HTERT RPE-1 (cell line): ENCODE measurements around the gene GNA12.
"Not testable (repeated sequence)": the region's sequence is repeated elsewhere in the genome, so short reads cannot be mapped to it uniquely, and the experiment has no call there.

Source experiments
- in situ Hi-C: fragments of 300-500 bp; cut with MboI; formaldehyde crosslinking; loops from 4 replicates; pipeline ENCODE4 v1.14.3; 2020; ENCODE audit warnings: low sequenced_read_pairs

GNA12 gene

DNA sequence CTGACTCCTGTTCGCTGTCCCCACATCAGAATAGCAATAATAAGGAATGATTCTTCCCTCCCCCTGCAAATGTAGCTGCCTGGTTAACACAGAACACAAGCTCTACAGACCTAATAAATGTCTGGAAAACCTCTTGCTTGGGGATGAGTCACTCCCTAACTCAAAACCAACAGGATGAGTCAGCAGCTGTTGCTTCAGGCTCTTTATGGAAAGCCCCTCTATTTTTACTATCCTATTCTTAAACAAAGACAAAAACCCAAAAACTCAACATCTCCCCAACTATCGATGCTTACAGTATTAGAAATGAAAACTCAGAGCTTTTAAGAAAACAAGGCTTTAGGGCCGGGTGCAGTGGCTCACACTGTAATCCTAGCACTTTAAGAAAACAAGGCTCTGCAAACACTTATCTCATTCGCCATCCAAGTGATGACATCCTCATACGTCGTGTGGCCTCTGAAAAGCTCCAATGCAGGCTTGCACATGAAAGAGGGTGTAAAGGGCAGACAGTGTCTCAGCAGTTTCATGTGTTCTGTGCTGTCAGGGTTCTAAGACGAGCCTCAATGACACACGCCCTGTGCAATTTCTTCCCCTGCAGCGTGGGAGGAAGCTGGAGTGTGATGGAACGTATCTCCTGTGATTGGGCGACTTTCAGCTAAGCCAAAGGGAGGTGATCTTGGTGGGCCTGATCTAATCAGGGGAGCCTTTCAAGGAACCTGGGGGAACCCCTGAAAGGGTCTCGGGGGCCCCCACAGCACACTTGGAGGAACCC is 86.0 kb downstream of the GNA12 start:
- in situ Hi-C loops, result no loop called here

DNA sequence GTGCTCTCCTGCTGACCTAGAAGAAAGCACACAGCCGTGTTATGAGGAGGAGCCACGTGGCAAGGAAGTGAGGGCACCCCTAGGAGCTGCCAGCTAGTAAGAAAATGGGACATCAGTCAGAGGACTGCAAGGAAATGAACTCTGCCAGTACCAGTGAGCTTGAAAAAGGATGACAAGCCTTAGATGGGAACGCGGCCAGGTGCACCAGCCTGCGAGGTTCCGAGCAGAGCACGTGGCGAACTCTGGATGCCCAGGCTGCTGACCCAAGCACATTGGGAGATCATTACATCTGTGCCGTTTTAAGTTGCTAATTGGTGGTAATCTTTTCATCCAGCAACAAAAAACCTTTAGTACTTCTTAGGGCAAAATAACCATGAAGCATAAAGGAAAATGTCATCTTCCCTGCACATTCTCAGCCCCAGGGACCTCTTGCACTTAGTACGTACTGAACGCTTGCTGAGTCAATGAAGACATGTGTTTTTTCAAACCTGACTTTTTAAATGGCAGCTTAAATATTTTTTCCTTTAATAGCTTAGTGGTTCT is 86.7 kb downstream of the GNA12 start:
- in situ Hi-C loops, result no loop called here

DNA sequence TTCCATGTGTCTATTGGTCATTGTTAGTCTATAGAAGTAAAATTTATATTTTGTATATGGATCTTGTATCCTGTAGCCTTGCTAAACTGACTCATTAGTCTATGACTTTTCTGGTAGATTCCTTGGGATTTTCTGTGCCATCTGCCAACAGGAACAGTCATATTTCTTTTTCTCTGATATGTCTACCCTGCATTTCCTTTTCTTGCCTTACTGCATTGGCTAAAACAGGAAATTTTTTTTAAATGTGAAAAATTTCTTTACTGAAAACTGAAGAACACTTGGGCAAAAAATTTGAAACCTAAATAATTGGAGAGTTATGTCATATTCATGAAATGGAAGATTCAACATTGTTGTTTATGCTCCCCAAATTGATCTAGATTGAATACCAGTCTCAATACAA is 88.6 kb downstream of the GNA12 start:
- in situ Hi-C loops, result no loop called here

DNA sequence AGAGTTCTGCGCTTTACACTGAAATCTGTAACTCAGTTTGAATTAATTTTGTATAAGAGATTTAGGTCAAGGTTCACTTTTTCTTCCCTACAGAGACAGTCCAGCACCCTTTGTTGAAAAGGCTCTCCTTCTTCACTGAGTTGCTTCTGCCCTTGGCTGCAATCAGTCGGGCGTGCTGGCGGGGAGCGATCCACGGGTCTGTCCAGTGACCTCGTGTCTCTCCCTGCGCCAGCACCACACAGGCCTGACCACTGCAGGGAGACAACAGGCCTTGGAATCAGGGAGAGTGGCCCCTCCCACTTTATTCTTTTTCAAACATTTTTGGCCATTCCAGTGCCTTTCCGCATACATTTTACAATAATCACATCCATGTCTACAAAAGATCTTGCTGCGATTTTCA is 89.2 kb downstream of the GNA12 start:
- in situ Hi-C loops, result no loop called here

DNA sequence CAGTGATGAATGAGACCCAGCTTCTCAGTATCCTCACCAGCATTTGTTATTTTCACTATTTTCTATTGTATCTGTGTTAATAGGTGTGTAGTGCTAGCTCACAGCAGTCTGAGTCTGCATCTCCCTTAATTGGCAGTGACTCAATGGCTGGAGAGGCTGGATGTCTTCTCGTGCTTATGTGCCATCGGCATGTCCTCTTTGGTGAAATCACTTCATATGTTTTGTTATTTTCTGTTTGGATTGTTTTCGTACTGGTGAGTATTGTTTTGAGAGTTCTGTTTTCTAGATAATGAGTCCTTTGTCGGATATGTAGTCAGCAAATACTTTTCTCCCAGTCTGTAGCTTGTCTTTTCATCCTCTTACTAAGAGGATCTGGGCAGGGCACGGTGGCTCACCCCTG is 90.0 kb downstream of the GNA12 start:
- in situ Hi-C loops, result no loop called here

DNA sequence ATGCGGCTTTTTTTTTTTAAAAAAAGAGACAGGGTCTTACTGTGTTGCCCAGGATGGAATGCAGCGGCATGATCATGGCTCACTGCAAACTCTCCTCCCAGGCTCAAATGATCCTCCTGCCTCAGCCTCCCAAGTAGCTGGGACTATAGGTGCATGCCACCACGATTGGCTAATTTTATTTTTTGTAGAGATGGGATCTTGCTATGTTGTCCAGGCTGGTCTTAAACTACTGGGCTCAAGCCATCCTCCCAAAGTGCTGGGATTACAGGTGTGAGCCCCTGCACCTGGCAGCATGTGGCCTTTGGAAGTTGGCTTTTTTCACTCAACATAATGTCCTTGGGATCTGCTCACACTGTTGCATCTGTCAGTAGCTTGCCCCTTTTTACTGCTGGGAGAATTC is 91.0 kb downstream of the GNA12 start:
- in situ Hi-C loops, result no loop called here

DNA sequence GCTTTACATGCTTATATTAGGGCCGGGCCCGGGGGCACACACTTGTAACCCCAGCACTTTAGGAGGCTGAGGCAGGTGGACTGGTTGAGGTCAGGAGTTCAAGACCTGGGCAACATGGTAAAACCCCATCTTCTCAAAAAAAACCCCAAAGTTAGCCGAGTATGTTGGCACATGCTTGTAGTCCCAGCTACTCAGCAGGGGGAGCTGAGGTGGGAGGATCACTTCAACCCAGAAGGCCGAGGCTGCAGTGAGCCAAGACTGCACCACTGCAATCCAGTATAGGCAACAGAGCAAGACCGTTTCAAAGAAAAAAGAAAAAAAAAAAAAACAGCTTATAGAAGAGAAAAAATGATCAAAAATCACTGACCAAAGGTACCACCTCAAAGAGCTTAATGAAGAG is 93.0 kb downstream of the GNA12 start:
- in situ Hi-C loops, result no loop called here

DNA sequence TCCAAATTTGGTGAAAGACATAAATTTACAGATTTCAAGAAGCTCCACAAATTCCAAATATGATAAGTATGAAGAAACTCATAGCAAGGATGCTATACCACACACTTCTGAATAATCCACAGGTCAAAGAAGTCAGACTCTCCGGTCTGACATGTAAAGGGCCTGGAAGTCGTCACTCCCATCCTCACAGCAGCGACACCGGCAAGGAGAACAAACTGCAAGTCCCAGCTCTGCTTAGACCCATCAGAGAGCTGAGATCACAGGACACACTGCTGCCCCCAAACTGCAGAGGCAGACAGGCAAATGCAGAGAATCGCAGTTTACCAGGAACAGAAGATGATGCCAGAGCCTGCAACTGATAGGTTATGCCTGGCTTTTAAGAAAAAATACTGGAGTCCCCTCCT is 94.1 kb downstream of the GNA12 start:
- in situ Hi-C loops, result no loop called here

DNA sequence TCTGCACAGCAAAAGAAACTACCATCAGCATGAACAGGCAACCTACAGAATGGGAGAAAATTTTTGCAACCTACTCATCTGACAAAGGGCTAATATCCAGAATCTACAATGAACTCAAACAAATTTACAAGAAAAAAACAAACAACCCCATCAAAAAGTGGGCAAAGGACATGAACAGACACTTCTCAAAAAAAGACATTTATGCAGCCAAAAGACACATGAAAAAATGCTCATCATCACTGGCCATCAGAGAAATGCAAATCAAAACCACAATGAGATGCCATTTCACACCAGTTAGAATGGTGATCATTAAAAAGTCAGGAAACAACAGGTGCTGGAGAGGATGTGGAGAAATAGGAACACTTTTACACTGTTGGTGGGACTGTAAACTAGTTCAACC is 95.4 kb downstream of the GNA12 start:
- in situ Hi-C loops, result not testable (repeated sequence)

DNA sequence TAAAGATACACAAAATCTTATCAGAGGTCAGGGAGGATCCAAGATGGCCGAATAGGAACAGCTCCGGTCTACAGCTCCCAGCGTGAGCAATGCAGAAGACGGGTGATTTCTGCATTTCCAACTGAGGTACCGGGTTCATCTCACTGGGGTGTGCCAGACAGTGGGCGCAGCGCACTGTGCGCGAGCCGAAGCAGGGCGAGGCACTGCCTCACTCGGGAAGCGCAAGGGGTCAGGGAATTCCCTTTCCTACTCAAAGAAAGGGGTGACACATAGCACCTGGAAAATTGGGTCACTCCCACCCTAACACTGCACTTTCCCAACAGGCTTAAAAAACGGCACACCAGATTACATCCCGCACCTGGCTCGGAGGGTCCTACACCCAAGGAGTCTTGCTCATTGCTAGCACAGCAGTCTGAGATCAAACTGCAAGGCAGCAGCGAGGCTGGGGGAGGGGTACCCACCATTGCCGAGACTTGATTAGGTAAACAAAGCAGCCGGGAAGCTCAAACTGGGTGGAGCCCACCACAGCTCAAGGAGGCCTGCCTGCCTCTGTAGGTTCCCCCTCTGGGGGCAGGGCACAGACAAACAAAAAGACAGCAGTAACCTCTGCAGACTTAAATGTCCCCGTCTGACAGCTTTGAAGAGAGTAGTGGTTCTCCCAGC is 100.5 kb downstream of the GNA12 start:
- in situ Hi-C loops, result not testable (repeated sequence)

DNA sequence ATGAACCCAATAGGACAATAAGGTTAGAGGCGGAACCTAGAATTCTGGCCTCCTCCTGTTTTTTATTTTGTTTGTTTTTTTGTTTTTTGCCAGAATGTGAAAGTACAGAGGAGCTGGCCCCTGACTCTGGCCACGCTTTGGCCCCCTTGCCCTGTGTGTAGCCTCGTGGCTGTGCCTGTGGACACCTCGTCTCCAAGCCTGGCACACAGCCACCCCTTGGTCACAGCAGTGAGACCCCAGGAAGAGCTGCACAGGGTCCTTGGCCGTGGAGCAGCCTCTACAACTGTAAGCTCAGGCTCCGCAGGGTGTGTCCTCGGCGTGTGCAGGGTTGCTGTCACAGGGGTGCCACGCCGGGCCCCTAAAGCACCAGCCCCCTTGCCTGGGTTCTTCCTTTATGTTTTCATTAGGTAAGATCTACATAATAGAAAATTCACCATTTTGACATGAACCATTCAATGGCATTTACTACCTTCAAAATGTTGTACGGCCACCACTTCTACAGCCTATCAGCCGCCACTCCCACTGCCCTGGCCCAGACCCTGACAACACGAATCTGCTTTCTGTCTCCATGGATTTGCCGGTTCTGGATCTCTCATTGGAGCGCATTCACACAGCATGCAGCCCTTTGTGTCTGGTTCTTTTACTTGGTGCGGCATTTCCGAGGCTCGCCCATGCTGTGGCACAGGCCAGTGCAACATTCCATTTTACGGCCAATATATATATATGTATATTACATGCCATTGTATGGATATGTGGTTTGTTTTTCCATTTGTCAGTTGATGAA is 105.2 kb downstream of the GNA12 start:
- in situ Hi-C loops, result no loop called here

DNA sequence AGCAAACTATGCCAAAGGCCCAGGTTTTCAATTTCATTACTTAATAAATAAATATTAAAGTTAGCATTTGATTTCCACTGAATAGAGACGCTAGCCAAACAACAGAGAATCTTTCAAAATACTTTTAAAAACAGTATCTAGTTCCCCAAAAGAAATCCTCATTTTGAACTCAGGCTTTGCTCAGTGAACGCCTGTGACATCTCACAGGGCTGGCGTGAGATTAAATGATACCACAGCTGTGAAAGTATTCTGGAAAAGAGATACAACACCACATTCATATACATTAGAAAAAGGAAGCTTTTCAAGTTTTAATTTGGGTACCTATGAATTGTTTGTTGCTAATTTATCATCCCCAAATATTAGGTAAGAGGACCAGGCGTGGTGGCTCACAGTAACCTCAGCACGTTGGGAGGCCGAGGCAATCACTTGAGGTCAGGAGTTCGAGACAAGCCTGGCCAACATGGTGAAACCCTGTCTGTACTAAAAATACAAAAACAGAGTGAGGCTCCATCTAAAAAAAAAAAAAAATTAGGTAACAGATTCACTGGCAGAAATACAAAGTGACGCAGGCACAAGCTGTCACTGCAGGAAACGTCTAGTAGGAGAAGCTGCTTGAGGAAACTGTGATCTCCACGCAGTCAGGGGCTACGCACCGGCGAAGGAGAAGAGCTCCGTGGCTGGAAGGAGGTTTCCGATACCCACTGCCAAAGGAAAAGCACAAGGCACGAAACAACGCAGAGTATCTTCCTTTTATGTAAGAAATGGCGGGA is 106.2 kb downstream of the GNA12 start:
- in situ Hi-C loops, result no loop called here

DNA sequence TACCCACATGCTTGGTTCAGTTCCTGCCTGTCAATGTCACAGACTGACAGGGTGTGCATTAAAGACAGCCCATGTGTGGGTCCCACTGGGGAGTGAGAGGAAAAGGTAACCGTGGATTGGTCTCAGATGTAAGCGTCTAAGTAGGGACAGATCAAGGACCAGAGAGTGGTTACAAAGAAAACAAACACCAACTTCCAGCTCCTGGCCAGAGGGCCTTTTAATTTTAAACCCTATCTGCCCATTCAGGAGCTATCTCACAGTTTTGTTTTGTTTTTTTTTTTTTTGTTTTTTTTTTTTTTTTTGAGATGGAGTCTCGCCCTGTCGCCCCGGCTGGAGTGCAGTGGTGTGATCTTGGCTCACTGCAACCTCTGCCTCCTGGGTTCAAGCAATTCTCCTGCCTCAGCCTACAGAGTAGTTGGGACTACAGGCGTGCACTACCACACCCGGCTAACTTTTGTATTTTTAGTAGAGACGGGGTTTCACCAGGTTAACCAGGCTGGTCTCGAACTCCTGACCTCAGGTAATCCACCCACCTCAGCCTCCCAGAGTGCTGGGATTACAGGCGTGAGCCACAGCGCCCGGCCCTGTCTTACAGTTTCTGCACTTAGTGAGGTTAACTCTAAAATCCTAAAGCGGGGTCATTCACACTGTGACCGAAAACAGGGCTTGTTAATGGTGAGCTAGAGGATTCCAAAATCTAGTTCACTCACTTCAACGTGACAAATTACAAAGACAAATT is 106.9 kb downstream of the GNA12 start:
- in situ Hi-C loops, result not testable (repeated sequence)

DNA sequence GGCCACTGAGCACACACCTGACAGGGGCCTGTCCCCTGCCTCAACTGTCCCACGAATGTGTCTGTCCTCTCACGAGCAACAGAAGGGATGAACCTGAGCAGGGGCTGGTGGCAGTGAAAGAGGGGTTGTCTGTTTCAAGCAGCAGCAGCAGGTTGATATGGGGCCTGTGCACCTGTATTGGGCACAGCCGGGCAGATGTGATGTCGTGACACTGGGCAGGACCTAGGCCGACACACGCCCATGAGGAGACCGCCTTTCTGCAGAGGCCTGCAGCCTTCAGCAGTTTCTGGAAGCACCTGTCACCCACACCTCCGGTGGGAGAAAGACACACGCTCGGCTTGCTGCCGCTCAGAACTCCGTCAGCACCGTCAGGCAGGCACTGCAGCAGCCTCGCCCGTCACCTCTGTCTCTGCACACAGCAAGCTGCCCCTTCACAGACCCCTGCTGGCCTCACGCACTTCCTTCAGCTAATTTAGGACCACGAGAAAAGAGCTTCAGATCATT is 107.6 kb downstream of the GNA12 start:
- in situ Hi-C loops, result no loop called here

DNA sequence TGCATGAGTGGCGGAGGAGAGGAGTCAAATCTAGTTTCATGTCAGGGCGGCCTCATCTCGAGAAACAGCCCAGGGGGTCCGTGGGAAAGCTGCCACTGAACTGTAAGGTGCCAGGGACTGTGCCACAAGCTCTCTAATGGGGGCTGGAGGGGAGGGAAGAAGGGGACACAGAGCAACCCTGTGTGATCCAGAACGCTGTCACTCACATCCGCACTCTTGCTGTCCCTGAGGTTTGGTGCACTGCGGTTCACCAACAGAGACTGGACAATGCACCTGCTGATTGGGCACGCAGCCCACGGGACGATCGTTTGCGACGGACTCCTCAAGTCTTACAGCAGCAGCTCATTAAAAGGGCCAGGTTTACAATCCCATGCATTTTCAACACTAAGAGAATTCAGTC is 108.4 kb downstream of the GNA12 start:
- in situ Hi-C loops, result no loop called here

DNA sequence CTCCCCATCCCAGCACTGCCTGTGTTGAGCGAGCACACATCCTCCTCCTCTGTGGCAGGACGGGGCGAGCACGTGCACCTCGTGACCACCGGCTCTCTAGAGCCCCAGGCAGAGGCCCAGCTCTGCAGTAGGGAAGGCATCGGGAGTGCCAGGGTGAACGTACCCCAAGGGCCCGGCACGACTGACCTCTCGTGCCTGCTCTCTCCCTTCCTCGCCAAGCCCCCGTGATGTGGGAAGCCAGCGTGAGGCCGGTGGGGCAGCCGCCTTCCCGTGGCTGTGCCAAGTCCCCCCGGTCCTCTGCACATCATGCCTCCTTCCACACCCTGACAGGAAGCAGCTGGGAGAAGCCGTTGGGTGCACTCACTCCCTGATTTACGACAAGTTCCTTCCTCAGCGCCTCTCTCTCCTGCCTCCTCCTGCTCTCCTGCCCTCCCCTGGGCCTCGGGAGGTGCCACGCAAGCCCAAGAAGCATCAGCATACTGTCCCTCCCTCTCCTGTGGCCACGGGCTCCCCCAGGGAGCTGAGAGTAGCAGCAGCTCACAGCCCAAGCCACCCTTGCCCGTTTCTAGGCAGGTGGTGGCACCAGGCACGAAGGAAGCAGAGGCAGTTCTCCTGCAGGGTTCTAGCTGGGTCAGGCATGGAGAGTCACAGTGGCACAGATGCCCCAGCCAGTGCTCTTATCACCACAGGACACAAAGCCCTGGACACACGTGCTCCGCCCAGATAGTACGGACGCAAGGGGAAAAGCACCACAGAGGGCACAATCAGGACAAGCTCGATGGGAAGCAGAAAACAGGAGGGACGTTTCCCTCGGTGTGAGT is 109.1 kb downstream of the GNA12 start:
- in situ Hi-C loops, result no loop called here

DNA sequence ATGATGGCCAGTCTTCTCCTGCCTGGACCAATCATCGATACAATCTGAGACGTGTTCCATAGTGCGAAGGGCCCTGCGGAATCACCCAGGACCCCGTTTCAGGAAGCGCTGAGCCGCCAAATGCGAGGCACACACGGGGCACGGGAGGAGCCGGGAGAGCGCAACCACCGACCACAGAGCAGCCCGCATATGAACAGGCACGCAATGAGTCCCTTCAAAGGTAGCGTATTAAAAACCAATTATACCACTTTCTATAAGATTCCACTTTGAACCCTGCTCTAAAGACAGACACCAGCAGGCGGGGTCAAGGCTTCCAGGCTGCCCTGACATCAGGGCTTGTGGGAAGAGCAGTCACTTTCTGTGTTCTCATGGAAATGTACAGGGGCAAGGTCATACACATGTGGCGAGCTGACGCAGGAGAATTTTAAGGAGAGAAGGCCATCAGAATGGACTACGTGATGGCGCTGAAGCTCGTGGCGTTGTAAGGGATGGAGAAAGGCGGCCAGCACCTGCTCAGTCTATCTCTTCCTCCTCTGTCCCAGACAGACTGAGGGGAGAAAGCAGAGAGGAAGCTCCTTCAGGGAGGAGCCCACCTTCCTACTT is 109.9 kb downstream of the GNA12 start:
- in situ Hi-C loops, result no loop called here

DNA sequence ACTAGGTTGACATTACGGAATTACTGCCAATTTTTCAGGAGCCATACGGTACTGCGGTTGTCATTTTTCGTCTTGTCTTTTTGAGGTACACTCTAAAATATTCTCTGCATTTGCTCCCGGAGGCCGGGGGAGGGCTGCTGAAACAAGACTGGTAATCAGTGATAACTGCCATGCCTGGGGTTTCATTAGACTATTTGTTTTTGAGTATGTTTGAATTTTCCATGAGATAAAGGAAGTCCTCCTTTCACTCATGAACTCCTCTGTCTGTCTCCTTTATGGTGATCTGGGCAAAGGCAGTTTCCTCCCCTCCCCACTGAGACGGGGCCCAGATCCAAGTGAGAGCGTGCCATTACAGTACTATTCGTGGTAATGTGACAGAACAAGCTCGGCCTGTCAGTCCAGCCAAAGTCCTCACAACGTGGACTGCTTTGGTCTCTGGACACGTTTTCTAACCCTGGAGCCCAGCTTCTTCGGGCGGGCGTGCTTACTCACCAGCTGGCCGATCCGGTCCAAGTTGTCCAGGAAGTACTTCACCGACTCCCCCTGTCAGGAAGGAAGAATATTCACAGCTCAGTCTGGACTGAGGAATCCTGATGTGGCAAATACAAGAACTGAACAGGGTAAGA is 111.0 kb downstream of the GNA12 start:
- in situ Hi-C loops, result no loop called here
